ENCODE measurements around the gene IGF1R. TPM values are rescaled to one million over a fixed set of nuclear protein-coding genes. Genes with fewer than 3 reads are reported as not detected.

Gene IGF1R
- total RNA-seq, 1 experiment from 2014 or later = 125 TPM

- DNase-seq (ENCODE audit: low spot score) (peak; percentile 63), ATAC-seq (peak; percentile 59)
- ChIA-PET POLR2A (no interaction called here), CTCF (interaction anchor here (0.7 to 1.6 kb wide), 5 partner anchors 19 to 142 kb away, joined by 3 to 4 read pairs (median 3); no protein-coding TSS in a partner anchor)
- TF ChIP-seq RELA (CRISPR knock-in tag; IDR thresholded peaks at IDR 0.05; ENCODE audit: borderline replicate concordance) = no peak
- no peak for TF ChIP-seq SOX15 (CRISPR knock-in tag; IDR thresholded peaks at IDR 0.05)
- no peak for TF ChIP-seq ZNF121 (CRISPR knock-in tag; IDR thresholded peaks at IDR 0.05)
- TF ChIP-seq TEAD1 (CRISPR knock-in tag; IDR thresholded peaks at IDR 0.05) = no peak
- no peak for TF ChIP-seq ZNF671 (CRISPR knock-in tag; IDR thresholded peaks at IDR 0.05)
- TF ChIP-seq FOXP1 (CRISPR knock-in tag; IDR thresholded peaks at IDR 0.05; ENCODE audit: borderline replicate concordance) = no peak
- TF ChIP-seq ZNF281 (CRISPR knock-in tag; IDR thresholded peaks at IDR 0.05) = no peak
- no peak for TF ChIP-seq SMAD3 (CRISPR knock-in tag; IDR thresholded peaks at IDR 0.05; ENCODE audit: borderline replicate concordance)
- TF ChIP-seq ETV6 (CRISPR knock-in tag; IDR thresholded peaks at IDR 0.05) = no peak
- TF ChIP-seq USF2 (CRISPR knock-in tag; IDR thresholded peaks at IDR 0.05) = no peak
- no peak for TF ChIP-seq STAT6 (CRISPR knock-in tag; conservative IDR thresholded peaks at IDR 0.05; ENCODE audit: low read depth)
- no peak for TF ChIP-seq SMAD4 (CRISPR knock-in tag; IDR thresholded peaks at IDR 0.05)
- no peak for TF ChIP-seq RORB (CRISPR knock-in tag; IDR thresholded peaks at IDR 0.05)
- no peak for TF ChIP-seq CBFB (CRISPR knock-in tag; IDR thresholded peaks at IDR 0.05; ENCODE audit: low read depth)
- Mint-ChIP-seq H3K36me3 (no peaks in the 10 kb centered on the region), H3K27me3 (ENCODE audit: low read depth) (no peaks in the 10 kb centered on the region), H3K9me3 (no peaks in the 10 kb centered on the region), H3K4me3 (peak overlapping the region; percentile 65), H3K27ac (peak overlapping the region; percentile 90), H3K4me1 (peaks cover 89% of the 10 kb centered on the region)
These were observed 151.4 kb downstream of the IGF1R start for GRCh38 chr15:98799461-98800390.

- Mint-ChIP-seq H3K4me1 (peaks cover 88% of the 10 kb centered on the region), H3K9me3 (no peaks in the 10 kb centered on the region)
- POLR2A ChIA-PET = no interaction called here
These were observed 152.3 kb downstream of the IGF1R start for GRCh38 chr15:98800437-98801233.

More at GRCh38 chr15:98800437-98801233, 152.3 kb downstream of the IGF1R start:
- 0 out of 2 replicates have a peak, but pooled peaks have one; percentile 31 for TF ChIP-seq TEAD1 (CRISPR knock-in tag; IDR thresholded peaks at IDR 0.05)
- no peak for TF ChIP-seq PRRX2 (CRISPR knock-in tag; IDR thresholded peaks at IDR 0.05)
- DNase-seq (ENCODE audit: low spot score) (peak; percentile 55), ATAC-seq (peak; percentile 56)
- Mint-ChIP-seq H3K27me3 (ENCODE audit: low read depth) (no peaks in the 10 kb centered on the region), H3K36me3 (no peaks in the 10 kb centered on the region), H3K4me3 (peak overlapping the region; percentile 65), H3K27ac (peak overlapping the region; percentile 98)
- CTCF ChIA-PET = interaction anchor here (0.6 to 1.6 kb wide), 4 partner anchors 9 to 216 kb away, joined by 3 to 4 read pairs (median 3); no protein-coding TSS in a partner anchor

Data from WTC11 (cell line).